ENCODE data around the gene MBOAT2.
"Not testable (repeated sequence)": the region's sequence is repeated elsewhere in the genome, so short reads cannot be mapped to it uniquely, and the experiment has no call there.

MBOAT2 gene, protein sequence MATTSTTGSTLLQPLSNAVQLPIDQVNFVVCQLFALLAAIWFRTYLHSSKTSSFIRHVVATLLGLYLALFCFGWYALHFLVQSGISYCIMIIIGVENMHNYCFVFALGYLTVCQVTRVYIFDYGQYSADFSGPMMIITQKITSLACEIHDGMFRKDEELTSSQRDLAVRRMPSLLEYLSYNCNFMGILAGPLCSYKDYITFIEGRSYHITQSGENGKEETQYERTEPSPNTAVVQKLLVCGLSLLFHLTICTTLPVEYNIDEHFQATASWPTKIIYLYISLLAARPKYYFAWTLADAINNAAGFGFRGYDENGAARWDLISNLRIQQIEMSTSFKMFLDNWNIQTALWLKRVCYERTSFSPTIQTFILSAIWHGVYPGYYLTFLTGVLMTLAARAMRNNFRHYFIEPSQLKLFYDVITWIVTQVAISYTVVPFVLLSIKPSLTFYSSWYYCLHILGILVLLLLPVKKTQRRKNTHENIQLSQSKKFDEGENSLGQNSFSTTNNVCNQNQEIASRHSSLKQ

DNA sequence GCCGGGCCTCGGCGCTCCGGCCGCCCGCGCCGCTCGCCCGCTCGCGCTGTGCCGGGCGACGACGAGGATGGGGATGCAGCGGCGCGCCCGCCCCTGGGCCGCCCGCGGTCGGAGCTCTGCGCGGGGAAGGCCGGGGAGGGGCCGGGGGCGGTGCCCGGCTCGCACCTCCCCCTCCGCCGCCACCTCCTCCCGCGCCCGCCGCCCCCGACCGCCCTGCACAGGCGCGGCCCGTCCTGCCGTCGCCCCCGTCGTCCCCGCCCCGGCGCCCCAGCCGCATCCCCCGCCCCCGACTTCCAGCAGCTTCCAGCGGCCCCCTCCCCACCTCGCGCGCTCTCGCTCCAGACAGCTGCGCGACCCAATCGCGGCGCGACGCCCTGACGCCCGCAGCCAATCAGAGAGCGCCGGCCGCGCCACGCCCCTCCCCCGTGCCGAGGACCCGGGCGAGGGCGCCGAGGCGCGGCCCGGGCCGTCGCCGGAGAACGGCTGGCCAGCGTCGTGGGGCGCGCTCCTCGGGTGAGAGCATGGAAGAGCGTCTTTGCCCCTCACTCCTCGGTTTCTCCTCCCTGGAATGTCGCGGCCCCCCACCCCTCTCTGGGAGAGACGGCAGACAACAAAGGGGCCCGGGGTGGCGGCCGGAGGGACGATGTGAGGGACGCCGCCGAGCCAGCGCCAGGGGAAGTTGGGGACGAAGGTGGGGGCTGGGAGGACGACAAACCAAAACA is at the start of gene MBOAT2:
Gene MBOAT2, minus strand, starts transcription at position 69 of the 722 bp plus-strand sequence. CDS start 70 bp downstream, outside the sequence.
- in situ Hi-C loops (cut with HindIII; ENCODE audit: low sequenced_read_pairs): no loop called here
- TF ChIP-seq, protein P1, sequence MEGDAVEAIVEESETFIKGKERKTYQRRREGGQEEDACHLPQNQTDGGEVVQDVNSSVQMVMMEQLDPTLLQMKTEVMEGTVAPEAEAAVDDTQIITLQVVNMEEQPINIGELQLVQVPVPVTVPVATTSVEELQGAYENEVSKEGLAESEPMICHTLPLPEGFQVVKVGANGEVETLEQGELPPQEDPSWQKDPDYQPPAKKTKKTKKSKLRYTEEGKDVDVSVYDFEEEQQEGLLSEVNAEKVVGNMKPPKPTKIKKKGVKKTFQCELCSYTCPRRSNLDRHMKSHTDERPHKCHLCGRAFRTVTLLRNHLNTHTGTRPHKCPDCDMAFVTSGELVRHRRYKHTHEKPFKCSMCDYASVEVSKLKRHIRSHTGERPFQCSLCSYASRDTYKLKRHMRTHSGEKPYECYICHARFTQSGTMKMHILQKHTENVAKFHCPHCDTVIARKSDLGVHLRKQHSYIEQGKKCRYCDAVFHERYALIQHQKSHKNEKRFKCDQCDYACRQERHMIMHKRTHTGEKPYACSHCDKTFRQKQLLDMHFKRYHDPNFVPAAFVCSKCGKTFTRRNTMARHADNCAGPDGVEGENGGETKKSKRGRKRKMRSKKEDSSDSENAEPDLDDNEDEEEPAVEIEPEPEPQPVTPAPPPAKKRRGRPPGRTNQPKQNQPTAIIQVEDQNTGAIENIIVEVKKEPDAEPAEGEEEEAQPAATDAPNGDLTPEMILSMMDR (IDR thresholded peaks at IDR 0.05; ENCODE audit: low read depth, low read length): no peak
- peak within 1 kb of the TSS; percentile 73 for H3K4me3 ChIP-seq (ENCODE audit: low read depth, low read length)
- peak; percentile 93 for DNase-seq (ENCODE audit: low read depth, low spot score)

- no peak overlapping the region for H3K4me3 ChIP-seq (ENCODE audit: low read depth, low read length)
- in situ Hi-C loops (cut with HindIII; ENCODE audit: low sequenced_read_pairs): no loop called here
- TF ChIP-seq, protein P1 (IDR thresholded peaks at IDR 0.05; ENCODE audit: low read depth, low read length): no peak
- DNase-seq (ENCODE audit: low read depth, low spot score): no peak
Measured at GRCh38 chr2:9052821-9053533, 49.5 kb upstream of the MBOAT2 start.

- DNase-seq (ENCODE audit: low read depth, low spot score); in situ Hi-C loops (cut with HindIII; ENCODE audit: low sequenced_read_pairs): not testable (repeated sequence)
Measured at GRCh38 chr2:9051451-9051850, 48.0 kb upstream of the MBOAT2 start.

GRCh38 chr2:9050122-9050809 is 46.8 kb upstream of the MBOAT2 start:
- DNase-seq (ENCODE audit: low read depth, low spot score): no peak
- TF ChIP-seq, protein P1 (IDR thresholded peaks at IDR 0.05; ENCODE audit: low read depth, low read length): no peak
- in situ Hi-C loops (cut with HindIII; ENCODE audit: low sequenced_read_pairs): no loop called here
- H3K4me3 ChIP-seq (ENCODE audit: low read depth, low read length): no peak overlapping the region

More at GRCh38 chr2:9051451-9051850, 48.0 kb upstream of the MBOAT2 start:
- H3K4me3 ChIP-seq (ENCODE audit: low read depth, low read length): not testable (repeated sequence)

- DNase-seq (ENCODE audit: low read depth, low spot score): no peak
- in situ Hi-C loops (cut with HindIII; ENCODE audit: low sequenced_read_pairs): no loop called here
- TF ChIP-seq, protein P1 (IDR thresholded peaks at IDR 0.05; ENCODE audit: low read depth, low read length): no peak
- no peak overlapping the region for H3K4me3 ChIP-seq (ENCODE audit: low read depth, low read length)
Measured at GRCh38 chr2:9045595-9045994, 42.1 kb upstream of the MBOAT2 start.

GRCh38 chr2:9043491-9043890 is 40.0 kb upstream of the MBOAT2 start:
- H3K4me3 ChIP-seq (ENCODE audit: low read depth, low read length); in situ Hi-C loops (cut with HindIII; ENCODE audit: low sequenced_read_pairs): not testable (repeated sequence)

GRCh38 chr2:9037166-9037565 is 33.7 kb upstream of the MBOAT2 start:
- H3K4me3 ChIP-seq (ENCODE audit: low read depth, low read length): no peak overlapping the region
- in situ Hi-C loops (cut with HindIII; ENCODE audit: low sequenced_read_pairs): no loop called here
- TF ChIP-seq, protein P1 (IDR thresholded peaks at IDR 0.05; ENCODE audit: low read depth, low read length): no peak
- no peak for DNase-seq (ENCODE audit: low read depth, low spot score)

More at GRCh38 chr2:9043491-9043890, 40.0 kb upstream of the MBOAT2 start:
- DNase-seq (ENCODE audit: low read depth, low spot score): not testable (repeated sequence)

All from astrocyte of the spinal cord (primary cell).